Activated naive CD4-positive, alpha-beta T cell treated with anti-CD3 and anti-CD28 coated beads, Interleukin-2, amount 10 ng/mL, durations not matched to agents 7 days and 5 days (primary cell): ENCODE results near the gene NPHP4.
"Not testable (repeated sequence)": the region's sequence is repeated elsewhere in the genome, so short reads cannot be mapped to it uniquely, and the experiment has no call there.

Experiments
- CTCF ChIA-PET: fragments of 350-600 bp; sonication (Branson Sonifier 250); formaldehyde crosslinking; loops from one replicate; lab custom pipeline; 2021; ENCODE audit warnings: antibody characterized with exemption; lab: Charles Lee
- DNase-seq: peaks from one replicate; pipeline ENCODE4 v3.0.0-alpha.2; 2020
- H3K27ac Mint-ChIP-seq: one replicate; pipeline ENCODE4 v1.8.0; 2021; ENCODE audit warnings: mild to moderate bottlenecking, moderate library complexity, mixed read lengths
- H3K27me3 Mint-ChIP-seq: one replicate; pipeline ENCODE4 v1.8.0; 2021; ENCODE audit warnings: mild to moderate bottlenecking, mixed read lengths
- H3K36me3 Mint-ChIP-seq: one replicate; pipeline ENCODE4 v1.8.0; 2021; ENCODE audit warnings: mixed read lengths
- H3K4me1 Mint-ChIP-seq: one replicate; pipeline ENCODE4 v1.8.0; 2021; ENCODE audit warnings: mixed read lengths
- H3K4me3 Mint-ChIP-seq: one replicate; pipeline ENCODE4 v1.8.0; 2021; ENCODE audit warnings: mild to moderate bottlenecking, moderate library complexity, mixed read lengths
- H3K9me3 Mint-ChIP-seq: one replicate; pipeline ENCODE4 v1.8.0; 2021; ENCODE audit warnings: mixed read lengths

NPHP4 gene

DNA sequence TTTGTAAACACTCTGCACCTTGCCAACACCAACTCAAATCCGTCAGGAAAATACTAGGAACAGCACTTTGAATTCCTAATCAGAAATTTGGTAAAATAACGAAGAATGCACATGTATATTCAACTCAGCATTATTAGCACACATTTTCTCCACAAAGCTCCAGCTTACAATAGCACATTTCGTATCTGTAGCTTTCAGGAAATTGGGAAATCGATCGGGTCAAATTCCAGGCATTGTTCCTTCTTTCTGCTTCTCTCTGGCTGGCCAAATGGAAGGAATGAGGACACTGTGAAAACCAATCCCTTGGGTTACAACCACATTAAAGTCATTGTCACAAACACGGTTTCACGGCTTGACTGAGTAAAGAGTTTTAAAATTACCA lies 58.6 kb downstream of the NPHP4 start:
- Mint-ChIP-seq H3K4me3 (no peak overlapping the region), H3K27me3 (no peaks in the 10 kb centered on the region), H3K36me3 (peaks cover 6% of the 10 kb centered on the region), H3K9me3 (no peaks in the 10 kb centered on the region), H3K27ac (no peak overlapping the region), H3K4me1 (peaks cover under 1% of the 10 kb centered on the region)
- CTCF ChIA-PET, result no interaction called here
- DNase-seq, result no peak

DNA sequence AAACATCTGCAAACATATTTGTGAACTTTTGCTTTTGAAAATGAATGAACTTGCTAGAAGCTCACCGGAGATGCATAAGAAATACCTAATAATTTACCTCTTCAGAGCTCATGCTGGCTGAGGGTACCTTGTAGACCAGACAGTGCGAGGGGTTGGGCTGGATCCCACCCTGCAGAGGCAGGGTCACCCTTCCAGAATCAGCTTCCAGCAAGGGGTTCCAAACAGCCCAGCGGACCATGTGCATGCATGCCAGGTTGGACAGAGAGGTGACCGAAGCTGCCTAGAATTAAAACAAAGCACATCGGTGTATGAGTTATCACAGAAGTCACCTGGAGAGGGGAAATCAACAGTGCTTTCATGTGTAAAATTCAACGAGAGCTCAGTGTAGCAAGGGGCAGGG lies 59.2 kb downstream of the NPHP4 start:
- CTCF ChIA-PET, result no interaction called here
- Mint-ChIP-seq H3K27ac (no peak overlapping the region), H3K4me3 (no peak overlapping the region), H3K9me3 (no peaks in the 10 kb centered on the region), H3K27me3 (no peaks in the 10 kb centered on the region), H3K36me3 (peaks cover 7% of the 10 kb centered on the region), H3K4me1 (peaks cover 6% of the 10 kb centered on the region)
- DNase-seq, result no peak

DNA sequence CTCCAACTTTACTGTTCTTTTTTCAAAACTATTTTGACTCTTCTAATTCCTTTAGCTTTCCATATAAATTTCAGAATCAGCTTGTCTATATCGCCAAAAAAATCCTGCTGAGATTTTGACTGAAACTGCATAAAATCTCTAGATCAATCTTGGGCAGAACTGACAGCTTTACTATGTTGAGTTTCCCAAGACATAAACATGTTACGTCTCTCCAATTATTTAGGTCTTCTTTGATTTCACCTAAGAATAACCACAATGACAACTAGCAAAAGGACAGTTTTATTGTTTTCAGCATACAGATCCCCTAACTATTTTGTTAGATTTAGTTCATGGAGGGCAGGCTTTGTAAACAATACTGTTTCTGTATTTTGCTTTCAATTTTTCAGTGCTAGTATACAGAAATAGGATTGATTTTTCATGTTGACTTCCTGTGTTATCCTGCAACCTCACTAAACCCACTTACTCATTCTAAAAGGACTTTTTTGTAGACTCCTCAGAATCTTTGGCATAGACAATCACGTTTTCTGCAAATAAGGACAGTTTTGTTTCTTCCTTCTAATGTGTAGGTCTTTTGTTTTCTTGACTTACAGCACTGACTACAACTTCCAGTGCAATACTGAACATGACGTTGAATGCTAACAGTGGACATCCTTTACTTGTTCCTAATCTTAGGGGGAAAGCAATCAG lies 63.4 kb downstream of the NPHP4 start:
- H3K4me1 Mint-ChIP-seq, result peaks cover 9% of the 10 kb centered on the region
- no peaks in the 10 kb centered on the region for H3K27me3 Mint-ChIP-seq
- H3K27ac Mint-ChIP-seq, result no peak overlapping the region
- H3K4me3 Mint-ChIP-seq, result no peak overlapping the region
- DNase-seq, result no peak
- H3K9me3 Mint-ChIP-seq, result no peaks in the 10 kb centered on the region
- H3K36me3 Mint-ChIP-seq, result peaks cover 17% of the 10 kb centered on the region
- CTCF ChIA-PET, result interaction anchor here (0.6 kb wide), 1 partner anchor 344 kb away, joined by 3 read pairs; no protein-coding TSS in a partner anchor

DNA sequence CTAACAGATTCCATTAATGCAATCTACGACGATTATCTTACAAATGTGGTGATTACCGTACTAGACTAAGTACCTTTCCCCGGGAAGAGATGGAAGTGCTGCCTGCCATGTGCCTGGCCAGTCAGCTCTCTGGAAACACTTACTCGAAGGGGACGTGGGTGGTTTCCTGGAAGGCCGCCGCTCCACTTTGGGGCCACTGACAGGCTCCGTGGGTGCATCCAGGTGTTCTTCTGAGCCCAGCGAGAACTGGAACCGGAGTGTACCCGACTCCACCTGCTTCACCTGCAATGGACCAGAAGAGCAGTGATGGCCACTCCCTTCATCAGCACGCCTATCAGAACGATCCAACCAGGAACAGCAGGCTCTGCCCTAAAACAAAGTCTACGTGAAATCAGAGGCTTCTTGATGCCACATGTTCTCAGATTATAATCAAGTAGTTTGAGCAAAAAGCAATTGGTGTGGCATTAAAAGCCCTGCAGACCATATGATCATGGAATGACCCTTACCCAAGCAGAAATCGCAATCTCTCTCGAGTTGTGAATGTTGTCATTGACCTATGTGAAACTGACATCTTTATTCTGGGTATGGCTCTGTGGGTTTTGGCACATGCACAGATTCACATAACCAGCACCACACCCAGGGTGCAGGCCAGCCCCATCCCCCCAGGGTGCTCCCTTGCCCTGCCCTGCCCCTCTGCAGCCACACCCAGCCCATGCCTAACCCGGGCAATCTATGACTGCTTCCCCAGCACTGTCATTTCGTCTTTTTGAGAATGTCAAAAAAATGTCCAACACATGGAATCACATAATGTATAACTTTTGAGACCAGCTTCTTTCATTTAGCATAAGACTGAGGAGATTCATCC lies 64.5 kb downstream of the NPHP4 start:
- Mint-ChIP-seq H3K9me3 (no peaks in the 10 kb centered on the region), H3K4me1 (peaks cover 9% of the 10 kb centered on the region), H3K4me3 (no peak overlapping the region), H3K27me3 (no peaks in the 10 kb centered on the region), H3K27ac (no peak overlapping the region), H3K36me3 (peaks cover 16% of the 10 kb centered on the region)
- no peak for DNase-seq
- CTCF ChIA-PET, result no interaction called here

DNA sequence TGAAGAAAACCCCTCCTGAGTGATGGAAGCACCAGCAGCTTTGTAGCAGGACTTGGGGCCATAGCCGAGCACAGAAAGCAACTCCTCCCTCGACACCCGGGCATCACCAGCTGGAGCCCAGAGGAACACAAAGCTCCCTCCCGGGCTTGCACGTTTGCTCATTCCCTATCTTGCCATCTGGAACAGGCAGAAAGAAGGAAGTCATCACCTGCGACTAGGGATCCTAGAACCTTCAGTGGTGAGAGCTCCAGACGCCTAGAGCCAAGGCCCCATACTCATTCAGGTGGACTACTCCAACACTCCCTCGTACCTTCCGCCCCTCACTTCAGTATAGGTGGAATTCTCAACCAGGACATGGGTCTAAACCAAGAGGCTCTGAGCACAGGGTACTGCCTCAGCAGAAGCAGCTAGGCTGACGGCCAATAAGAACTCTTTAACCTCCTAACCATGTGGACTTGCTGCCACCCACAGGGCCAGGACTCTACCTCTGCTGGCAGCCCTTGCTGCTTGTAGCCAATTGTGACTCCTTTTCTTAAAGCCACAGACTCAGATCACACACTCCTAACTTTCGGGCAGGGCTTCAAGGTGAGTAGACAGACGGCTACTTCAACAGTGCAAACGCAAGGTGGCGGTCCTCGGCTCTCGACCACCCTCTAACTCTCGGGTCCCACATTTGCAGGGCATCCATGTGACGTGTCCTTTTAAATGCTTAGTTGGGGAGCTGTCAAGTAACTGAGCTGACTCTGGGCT lies 65.4 kb downstream of the NPHP4 start:
- Mint-ChIP-seq H3K27me3 (no peaks in the 10 kb centered on the region), H3K4me3 (no peak overlapping the region), H3K27ac (no peak overlapping the region), H3K9me3 (no peaks in the 10 kb centered on the region), H3K4me1 (peaks cover 9% of the 10 kb centered on the region), H3K36me3 (peaks cover 14% of the 10 kb centered on the region)
- no peak for DNase-seq
- CTCF ChIA-PET, result interaction anchor here (1.1 kb wide), 1 partner anchor 9 kb away, joined by 3 read pairs; no protein-coding TSS in a partner anchor

DNA sequence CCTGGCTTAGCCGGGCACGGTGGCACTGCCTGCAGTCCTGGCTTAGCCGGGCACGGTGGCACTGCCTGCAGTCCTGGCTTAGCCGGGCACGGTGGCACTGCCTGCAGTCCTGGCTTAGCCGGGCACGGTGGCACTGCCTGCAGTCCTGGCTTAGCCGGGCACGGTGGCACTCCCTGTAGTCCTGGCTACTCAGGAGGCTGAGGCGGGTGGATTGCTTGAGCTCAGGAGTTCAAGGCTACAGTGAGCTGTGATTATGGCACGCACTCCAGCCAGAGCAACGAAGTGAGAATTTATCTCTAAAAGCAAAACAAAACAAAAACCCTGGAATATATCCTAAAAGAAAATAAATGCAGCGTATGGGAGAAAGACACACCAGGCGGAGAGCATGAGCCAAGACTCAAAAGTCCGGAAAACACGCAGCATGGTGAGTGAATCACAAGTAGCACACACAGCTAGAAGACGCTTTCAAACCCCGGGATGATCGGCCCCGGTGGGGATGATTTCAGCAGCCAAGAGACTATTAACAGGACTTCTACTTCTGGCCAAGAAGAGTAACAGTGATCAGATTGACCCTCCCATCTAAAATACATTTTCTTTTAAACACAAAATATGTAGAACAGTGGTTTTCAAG lies 69.4 kb downstream of the NPHP4 start:
- H3K4me3 Mint-ChIP-seq, H3K4me1 Mint-ChIP-seq, CTCF ChIA-PET, H3K9me3 Mint-ChIP-seq, DNase-seq, H3K27ac Mint-ChIP-seq, H3K27me3 Mint-ChIP-seq: not testable (repeated sequence)
- H3K36me3 Mint-ChIP-seq, result peaks cover 12% of the 10 kb centered on the region

DNA sequence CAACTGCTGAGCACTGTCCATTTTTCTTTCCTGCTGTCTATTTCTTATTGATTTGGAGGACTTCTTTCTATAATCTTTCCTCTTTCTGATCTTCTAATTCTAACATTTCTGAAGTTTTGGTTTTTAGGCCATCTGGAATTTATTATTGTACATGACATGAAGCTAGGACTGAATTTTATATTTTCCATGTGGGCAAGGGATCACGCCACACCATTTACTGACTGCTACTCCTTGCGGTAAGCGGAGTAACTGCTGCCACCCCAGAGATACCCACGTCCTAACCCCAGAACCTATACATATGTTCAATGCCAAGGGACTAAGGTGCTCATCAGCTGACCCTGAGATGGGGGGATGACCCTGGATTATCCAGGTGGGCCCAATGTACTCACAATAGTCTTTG lies 70.6 kb downstream of the NPHP4 start:
- Mint-ChIP-seq H3K27ac (no peak overlapping the region), H3K27me3 (no peaks in the 10 kb centered on the region), H3K4me3 (no peak overlapping the region), H3K36me3 (peaks cover 5% of the 10 kb centered on the region), H3K4me1 (no peaks in the 10 kb centered on the region), H3K9me3 (no peaks in the 10 kb centered on the region)
- no peak for DNase-seq
- CTCF ChIA-PET, result no interaction called here

DNA sequence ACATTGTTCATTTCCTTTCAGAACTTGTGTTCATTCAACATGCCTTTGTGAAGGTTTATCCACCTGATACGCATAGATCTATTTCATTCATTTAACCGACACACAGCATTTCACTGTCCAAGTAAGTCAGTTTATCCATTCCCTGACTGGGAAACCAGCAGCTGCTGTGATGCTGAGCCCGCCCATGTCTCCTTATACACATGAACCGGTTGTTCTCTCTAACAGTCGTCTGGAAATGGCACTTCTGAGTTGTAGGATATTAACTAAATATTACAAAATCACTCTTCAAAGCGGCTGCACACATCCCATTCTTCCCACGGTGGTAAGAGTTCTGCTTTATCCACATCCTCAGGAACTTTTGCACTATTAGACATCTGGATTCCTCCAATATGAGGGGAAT lies 71.1 kb downstream of the NPHP4 start:
- CTCF ChIA-PET, result no interaction called here
- Mint-ChIP-seq H3K27ac (no peak overlapping the region), H3K36me3 (peaks cover 4% of the 10 kb centered on the region), H3K4me3 (no peak overlapping the region), H3K9me3 (no peaks in the 10 kb centered on the region), H3K4me1 (no peaks in the 10 kb centered on the region), H3K27me3 (no peaks in the 10 kb centered on the region)
- DNase-seq, result no peak

DNA sequence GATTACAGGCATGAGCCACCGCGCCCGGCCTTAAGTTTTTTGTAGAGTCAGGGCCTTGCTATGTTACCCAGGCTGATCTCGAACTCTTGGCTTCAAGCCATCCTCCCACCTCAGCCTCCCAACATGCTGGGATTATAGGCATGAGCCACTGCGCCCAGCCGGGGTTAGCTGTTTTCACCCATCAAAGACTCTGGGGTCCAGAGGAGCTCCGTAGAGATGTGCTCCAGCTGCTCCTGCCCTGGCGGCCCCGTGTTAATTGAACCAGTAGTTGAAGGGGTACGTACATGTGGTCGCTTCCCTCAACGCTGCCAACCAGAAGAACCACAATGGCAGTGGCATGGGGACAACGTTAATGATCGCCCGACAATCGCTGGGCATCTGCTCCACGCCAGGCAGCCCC lies 72.0 kb downstream of the NPHP4 start:
- Mint-ChIP-seq H3K36me3 (peaks cover 4% of the 10 kb centered on the region), H3K4me3 (no peak overlapping the region), H3K9me3 (no peaks in the 10 kb centered on the region), H3K27me3 (no peaks in the 10 kb centered on the region), H3K27ac (no peak overlapping the region), H3K4me1 (no peaks in the 10 kb centered on the region)
- CTCF ChIA-PET, result no interaction called here
- DNase-seq, result no peak

DNA sequence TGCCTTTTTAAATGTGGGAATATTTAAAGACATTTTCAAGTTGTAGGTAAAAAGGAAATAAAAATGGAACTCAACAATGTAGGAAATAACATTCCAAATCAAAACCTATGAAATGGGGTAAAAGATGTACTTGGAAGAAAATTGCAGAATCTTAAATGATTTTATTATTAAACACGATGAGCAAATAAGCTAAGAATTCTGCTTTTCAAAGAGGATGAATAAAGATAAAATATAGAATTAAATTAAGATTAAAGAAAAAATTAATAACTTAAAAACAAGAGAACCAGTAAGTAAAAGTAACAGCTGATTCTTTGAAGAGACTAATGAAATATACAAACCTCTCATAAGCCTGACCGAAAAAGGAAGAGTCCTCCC lies 74.0 kb downstream of the NPHP4 start:
- no peak overlapping the region for H3K27ac Mint-ChIP-seq
- CTCF ChIA-PET, result interaction anchor here (1.2 kb wide), 1 partner anchor 8 kb away, joined by 3 read pairs; no protein-coding TSS in a partner anchor
- DNase-seq, result no peak
- H3K27me3 Mint-ChIP-seq, result no peaks in the 10 kb centered on the region
- no peaks in the 10 kb centered on the region for H3K9me3 Mint-ChIP-seq
- no peaks in the 10 kb centered on the region for H3K4me1 Mint-ChIP-seq
- no peaks in the 10 kb centered on the region for H3K36me3 Mint-ChIP-seq
- H3K4me3 Mint-ChIP-seq, result no peak overlapping the region

DNA sequence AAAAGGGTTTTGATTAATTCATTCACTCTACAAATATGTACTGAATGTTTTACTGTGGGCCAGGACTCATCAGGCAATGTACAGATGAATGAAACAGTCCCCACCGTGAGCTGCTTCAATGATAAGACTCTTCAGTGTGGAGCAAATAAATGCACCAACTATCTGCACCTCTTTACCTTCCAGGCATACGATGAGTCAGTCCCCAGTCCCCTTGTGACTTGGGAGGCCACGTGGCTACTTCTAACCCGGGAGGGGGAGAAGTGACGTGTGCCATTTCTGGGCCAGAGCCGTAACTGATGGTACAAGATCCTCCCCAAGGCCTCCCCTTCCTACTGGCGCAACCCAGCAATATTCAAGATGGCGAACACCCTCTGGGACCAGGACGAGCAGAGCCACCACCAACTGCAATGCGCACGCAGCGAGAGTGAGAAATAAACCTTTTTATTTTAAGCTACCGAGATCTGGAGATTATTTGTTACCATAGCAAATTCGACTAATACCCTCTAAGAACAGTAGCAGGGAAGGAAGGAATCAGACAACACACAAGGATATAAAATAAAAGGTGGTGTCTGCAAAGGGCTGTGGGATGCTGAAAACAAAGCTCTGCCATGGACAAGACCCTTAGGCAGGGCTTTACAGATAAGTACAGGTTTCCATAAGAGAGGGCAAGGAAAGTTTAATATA lies 74.5 kb downstream of the NPHP4 start:
- Mint-ChIP-seq H3K27me3 (no peaks in the 10 kb centered on the region), H3K4me1 (no peaks in the 10 kb centered on the region), H3K36me3 (no peaks in the 10 kb centered on the region), H3K4me3 (no peak overlapping the region), H3K27ac (no peak overlapping the region), H3K9me3 (no peaks in the 10 kb centered on the region)
- DNase-seq, result no peak
- CTCF ChIA-PET, result interaction anchor here (1.2 kb wide), 1 partner anchor 9 kb away, joined by 3 read pairs; no protein-coding TSS in a partner anchor

DNA sequence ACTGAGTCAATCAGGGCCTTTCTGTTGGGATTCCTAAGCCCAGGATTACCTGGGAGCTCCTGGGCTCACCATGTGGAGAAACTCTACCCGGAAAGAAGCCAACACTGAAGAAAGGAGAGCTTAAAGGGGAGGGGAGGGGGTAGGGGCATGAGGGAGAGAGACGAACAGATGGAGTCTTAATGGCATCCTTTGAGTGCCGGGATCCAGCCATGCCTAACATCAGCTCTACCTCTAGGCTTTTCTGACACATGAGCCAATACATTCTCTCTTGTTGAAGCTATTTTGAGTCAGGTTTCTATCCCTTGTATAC lies 75.0 kb downstream of the NPHP4 start:
- CTCF ChIA-PET, result no interaction called here
- H3K27ac Mint-ChIP-seq, result no peak overlapping the region
- no peak for DNase-seq
- H3K36me3 Mint-ChIP-seq, result no peaks in the 10 kb centered on the region
- no peak overlapping the region for H3K4me3 Mint-ChIP-seq
- H3K27me3 Mint-ChIP-seq, result no peaks in the 10 kb centered on the region
- no peaks in the 10 kb centered on the region for H3K9me3 Mint-ChIP-seq
- H3K4me1 Mint-ChIP-seq, result no peaks in the 10 kb centered on the region

DNA sequence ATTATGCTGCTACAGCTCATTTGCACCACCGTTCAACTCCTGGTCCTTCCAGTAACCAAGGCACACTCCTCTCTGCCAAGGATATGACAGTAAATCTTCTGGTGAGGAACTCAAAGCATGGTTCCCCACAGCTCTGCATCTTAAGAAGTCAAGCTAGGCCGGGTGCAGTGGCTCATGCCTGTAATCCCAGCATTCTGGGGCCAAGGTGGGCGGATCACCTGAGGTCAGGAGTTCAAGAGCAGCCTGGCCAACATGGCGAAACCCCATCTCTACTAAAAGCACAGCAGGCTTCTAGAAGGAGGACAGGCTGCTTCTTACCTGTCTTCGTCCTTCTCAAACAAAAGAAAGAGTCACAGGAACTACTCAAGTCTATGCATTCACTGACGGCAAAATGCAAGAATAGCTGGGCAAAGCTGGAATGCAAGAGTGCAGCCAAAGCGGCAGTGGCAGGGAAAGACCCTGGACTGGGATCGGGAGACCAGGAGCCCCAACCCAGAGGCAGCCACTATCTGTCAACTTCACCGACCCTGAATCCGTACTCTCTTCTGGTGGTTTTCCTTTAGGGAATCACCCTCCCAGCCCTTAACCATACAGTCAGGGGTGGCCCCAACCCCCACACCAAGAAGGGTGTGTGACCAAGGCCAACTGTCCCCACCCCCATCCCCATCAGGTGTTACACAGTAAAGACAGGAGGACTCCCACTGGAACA lies 75.5 kb downstream of the NPHP4 start:
- CTCF ChIA-PET, result interaction anchor here (1.1 kb wide), 1 partner anchor 41 kb away, joined by 3 read pairs; no protein-coding TSS in a partner anchor
- no peak overlapping the region for H3K4me3 Mint-ChIP-seq
- H3K27ac Mint-ChIP-seq, result no peak overlapping the region
- no peak for DNase-seq
- no peaks in the 10 kb centered on the region for H3K36me3 Mint-ChIP-seq
- H3K9me3 Mint-ChIP-seq, result no peaks in the 10 kb centered on the region
- no peaks in the 10 kb centered on the region for H3K27me3 Mint-ChIP-seq
- H3K4me1 Mint-ChIP-seq, result no peaks in the 10 kb centered on the region
